GM18498 (cell line): ENCODE data around the gene WDR38.
"Not testable (repeated sequence)": the region's sequence is repeated elsewhere in the genome, so short reads cannot be mapped to it uniquely, and the experiment has no call there.

Source experiments
- ATAC-seq: cut with Tn5 transposase; IDR thresholded peaks from one replicate; pipeline ENCODE4 v1.9.1; 2021; ENCODE audit warnings: mild to moderate bottlenecking, moderate library complexity; ENCODE audit not compliant: unreplicated experiment

Gene WDR38

GRCh38 chr9:124831642-124832364 is 21.5 kb upstream of the WDR38 start:
- ATAC-seq = no peak

DNA sequence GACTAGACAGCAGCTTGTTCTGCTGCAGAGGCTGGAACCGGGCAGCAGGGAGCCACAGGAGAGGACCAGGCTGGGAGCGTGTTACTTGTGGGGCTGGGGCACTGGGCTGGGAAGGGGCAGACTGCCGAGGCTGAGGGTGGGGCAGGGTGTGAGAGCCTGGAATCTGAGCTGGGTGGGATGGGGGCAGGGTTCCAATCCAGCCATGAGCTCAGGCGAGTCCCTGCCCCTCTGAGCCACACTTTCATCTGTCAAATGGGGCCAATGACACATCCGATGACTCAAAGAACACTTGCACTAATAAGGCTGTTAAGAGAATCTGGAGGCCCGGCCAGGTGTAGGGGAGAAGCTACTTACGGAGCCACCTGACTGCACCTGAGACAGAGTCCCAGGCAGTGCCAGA is 18.7 kb upstream of the WDR38 start:
- no peak for ATAC-seq

DNA sequence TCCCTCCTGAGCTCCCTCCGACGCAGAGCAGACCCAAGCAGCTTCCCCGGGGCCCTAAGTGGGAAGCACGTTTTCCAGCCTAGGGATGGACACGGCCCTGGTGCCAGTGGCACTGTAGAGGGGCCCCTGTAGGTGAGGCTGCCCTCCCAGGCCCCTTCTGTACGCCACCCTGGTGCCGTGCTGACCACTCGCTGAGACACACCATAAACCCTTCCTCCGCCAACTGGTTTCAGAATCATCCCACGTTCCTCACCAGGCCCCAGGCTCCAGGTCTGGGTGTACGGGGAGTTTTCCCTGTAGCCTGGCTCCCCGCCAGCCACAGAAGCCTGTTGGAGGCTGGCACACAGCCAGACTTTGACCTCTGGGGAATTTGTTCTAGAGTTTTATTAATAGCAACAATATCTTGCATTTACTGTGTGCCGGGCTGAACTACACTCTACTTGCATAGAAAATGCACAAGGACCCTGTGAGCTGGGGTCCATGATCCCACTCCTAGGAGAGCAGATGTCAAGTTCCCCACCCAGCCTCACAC is 18.2 kb upstream of the WDR38 start:
- no peak for ATAC-seq

DNA sequence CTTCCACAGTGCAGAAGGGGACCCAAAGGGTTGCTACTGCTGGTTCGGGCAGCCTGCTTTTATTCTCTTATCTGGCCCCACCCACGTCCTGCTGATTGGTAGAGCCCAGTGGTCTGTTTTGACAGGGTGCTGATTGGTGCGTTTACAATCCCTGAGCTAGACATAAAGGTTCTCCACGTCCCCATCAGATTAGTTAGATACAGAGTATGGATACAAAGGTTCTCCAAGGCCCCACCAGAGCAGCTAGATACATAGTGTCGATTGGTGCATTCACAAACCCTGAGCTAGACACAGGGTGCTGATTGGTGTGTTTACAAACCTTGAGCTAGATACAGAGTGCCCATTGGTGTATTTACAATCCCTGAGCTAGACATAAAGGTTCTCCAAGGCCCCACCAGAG is 15.1 kb upstream of the WDR38 start:
- ATAC-seq = not testable (repeated sequence)

DNA sequence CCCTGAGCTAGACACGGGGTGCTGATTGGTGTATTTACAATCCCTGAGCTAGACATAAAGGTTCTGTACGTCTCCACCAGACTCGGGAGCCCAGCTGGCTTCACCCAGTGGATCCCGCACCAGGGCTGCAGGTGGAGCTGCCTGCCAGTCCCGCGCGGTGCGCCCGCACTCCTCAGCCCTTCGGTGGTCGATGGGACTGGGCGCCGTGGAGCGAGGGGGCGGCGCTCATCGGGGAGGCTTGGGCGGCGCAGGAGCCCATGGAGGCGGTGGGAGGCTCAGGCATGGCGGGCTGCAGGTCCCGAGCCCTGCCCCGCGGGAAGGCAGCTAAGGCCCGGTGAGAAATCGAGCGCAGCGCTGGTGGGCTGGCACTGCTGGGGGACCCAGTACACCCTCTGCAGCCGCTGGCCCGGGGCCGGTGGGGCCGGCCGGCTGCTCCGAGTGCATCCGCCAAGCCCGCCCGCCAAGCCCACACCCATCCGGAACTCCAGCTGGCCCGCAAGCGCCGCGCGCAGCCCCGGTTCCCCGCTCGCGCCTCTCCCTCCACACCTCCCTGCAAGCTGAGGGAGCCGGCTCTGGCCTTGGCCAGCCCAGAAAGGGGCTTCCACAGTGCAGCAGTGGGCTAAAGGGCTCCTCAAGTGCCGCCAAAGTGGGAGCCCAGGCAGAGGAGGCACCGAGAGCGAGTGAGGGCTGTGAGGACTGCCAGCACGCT is 14.5 kb upstream of the WDR38 start:
- ATAC-seq = not testable (repeated sequence)

DNA sequence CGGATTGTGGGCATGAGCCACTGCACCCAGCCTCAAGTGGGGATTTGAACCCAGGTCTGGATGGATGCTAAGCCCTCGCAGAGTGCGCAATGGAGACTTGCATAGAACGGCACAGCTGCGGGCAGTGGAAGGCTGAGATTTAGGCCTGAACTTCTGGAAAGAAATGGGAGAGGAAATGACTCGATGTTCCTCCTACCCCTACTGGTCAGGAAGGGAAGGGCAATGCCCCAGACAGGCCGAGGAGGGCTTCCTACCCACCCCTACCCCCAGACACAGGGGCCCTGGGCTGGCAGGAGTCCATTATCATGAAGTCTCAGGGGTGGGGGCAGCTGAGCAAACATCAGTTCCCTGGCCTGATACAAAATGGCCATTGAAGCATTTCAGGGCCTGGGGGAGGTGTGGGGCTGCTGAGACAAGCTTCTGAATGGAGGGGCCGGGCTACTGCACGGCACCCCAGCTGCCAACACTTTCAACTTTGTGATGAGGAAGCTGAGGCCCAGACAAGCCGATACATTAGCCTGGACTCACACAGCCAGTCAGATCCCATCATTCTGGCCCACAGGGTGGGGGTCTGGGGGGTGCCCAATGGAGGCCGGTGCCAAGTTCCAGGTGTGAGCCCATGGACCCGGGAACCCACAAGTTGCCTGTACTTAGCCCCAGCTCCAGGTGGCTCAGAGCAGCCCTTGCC is 13.5 kb upstream of the WDR38 start:
- ATAC-seq = no peak

DNA sequence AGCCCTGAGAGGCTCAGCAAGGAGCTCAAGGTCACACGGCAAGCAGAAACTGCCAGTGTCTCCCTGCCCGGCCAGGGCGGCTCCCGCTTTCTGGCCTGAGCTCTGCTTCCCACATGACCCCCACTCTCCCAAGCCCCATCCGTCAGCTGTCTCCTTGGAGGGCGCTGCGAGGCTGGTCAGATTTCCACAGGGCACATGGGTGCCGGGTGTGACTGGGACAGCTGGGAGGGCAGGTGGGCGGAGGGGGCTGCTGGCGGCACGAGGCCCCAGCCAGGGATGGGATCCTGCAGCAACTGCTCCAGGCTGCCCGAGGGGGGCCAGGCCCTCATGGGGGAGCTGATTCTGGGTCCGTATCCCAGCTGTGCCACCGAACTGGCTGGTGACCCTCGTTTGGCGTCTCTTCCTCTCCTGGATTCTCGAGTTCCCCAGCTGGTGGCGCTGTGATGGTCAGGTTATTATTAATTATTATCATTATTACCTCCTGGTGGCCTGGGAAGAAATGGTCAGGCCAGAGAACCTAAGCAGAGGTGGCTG is 12.9 kb upstream of the WDR38 start:
- no peak for ATAC-seq

GRCh38 chr9:124841075-124841821 is 12.0 kb upstream of the WDR38 start:
- ATAC-seq = no peak

DNA sequence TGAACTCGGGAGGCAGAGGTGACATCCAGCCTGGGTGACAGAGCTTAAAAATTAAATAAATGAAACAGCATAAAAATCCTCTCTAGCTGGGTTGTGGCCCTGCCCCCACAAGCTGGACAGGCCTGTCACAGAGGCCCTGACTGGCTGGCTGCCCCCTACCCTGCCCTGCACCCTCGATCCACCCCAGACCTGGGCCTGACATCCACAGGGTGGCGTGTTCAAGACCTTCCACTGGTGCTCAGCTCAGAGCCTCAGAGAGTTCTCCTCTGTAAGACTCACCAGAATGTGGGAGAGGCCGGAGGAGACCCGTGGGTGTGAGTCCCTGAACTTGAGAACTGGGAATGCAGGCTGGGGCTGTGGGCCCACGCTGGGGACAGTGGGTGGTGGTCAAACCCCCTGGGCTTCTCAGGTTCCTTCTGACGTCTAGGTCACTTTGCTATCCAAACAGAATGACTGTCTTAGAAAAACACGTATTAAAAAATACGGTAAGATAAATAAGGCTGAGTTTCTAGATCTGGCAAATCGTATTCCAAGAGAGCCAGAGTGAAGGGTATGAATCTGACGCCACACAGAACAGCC is 9.7 kb upstream of the WDR38 start:
- ATAC-seq = no peak

DNA sequence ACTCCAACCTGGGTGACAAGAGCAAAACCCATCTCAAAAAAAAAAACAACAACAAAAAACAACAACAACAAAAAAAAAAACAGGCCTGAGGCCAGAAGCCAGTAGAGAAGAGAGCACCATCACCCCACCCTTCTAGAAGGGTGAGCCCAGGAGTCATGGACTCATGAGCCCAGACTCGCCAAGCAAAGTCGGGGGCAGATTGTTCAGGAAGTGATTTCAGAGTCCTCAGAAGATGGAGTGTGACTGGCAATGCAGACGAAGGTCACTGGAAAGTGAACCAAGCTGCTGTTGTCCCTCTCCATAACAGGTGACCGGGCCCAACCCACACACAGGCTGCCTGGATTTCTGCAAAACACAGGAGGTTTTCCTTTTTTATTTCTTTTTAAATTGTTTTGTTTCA is 9.0 kb upstream of the WDR38 start:
- ATAC-seq = no peak

DNA sequence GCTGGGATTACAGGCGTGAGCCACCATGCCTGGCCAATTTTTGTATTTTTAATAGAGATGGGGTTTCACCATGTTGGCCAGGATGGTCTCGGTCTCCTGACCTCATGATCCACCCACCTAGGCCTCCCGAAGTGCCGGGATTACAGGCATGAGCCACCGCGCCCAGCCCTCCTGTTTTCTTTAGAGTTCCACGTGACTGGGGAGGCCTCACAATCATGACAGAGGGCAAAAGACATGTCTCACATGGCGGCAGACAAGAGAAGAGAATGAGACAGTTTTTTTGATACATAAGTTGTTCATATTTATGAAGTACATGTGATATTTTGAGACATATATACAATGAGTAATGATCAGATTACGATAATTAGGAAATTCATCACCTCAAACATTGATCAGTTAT is 6.8 kb upstream of the WDR38 start:
- ATAC-seq = not testable (repeated sequence)

DNA sequence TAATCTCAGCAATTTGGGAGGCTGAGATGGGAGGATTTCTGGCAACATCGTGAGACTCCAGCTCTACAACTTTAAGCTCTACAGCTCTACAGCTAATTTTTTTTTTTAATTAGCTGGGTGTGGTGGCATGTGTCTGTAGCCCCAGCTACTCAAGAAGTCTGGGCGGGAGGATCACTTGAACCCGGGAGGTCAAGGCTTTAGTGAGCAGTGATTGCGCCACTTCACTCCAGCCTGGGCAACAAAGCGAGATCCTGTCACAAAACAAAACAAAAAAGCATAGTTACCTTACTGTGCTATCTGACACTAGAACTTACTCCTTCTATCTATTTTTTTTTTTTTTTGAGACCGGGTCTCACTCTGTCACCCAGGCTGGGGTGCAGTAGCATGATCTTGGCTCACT is 6.3 kb upstream of the WDR38 start:
- ATAC-seq = no peak

- ATAC-seq = no peak
Measured at GRCh38 chr9:124849801-124850200, 3.5 kb upstream of the WDR38 start.

GRCh38 chr9:124852121-124852828 is 985 bp upstream of the WDR38 start:
- no peak for ATAC-seq

- ATAC-seq = no peak
Measured at GRCh38 chr9:124853605-124854143, 414 bp downstream of the WDR38 start.

- no peak for ATAC-seq
Measured at GRCh38 chr9:124854161-124854560, 901 bp downstream of the WDR38 start.

- ATAC-seq = no peak
Measured at GRCh38 chr9:124854822-124855221, 1.6 kb downstream of the WDR38 start.

DNA sequence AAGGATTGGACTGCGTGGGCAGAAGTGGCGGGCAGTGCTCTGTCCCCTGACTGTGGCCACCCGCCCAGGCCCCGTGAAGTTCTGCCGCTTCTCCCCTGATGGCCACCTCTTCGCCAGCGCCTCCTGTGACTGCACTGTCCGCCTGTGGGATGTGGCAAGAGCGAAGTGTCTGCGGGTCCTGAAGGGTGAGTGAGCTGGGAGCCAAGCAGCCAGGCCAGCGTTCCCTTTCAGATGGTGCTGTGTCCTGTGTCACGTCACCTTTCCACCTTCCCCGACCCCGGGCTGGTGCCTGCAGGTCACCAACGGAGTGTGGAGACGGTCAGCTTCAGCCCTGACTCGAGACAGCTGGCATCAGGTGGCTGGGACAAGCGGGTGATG is 2.3 kb downstream of the WDR38 start:
- no peak for ATAC-seq

DNA sequence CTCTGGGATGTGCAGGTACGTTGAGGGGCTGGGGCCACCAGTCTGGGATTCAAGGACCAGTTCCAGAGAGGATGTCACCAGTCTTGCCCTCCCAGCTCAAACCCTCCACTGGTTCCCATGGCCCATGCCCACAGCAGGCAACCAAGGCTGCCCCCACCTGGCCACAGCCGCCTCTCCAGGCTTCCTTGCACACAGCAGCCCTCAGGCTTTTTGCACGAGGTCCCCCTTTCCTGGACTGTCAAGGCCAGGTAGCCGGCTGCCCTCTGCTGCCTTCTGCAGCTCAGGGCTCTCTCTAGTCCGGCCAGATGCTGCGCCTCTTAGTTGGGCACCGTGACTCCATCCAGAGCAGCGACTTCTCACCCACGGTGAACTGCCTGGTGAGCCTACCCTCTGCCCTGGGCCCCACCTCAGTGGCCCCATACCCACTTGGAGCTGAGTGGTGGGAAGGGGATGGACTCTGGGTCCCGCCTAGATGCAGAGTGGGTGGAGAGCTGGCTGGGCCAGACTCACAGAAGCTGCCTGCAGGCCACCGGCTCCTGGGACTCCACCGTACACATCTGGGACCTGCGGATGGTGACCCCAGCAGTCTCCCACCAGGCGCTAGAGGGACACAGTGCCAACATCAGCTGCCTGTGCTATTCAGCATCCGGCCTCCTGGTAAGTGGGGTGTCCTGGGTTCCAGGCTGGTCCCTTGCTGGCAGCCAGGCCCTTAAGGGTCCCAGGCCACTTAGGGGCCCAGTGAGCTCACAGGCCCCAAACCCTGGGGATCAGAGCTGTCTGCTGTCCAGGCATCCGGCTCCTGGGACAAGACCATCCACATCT is 2.9 kb downstream of the WDR38 start:
- ATAC-seq = no peak
